NT2/D1 (cell line): ENCODE data around the gene PDILT.
"Not testable (repeated sequence)": the region's sequence is repeated elsewhere in the genome, so short reads cannot be mapped to it uniquely, and the experiment has no call there.

Experiments used
- SUZ12 ChIP-seq: IDR thresholded peaks from 2 replicates; pipeline ENCODE4 v1.6.1; 2011; ENCODE audit not compliant: insufficient read length, insufficient read depth; ENCODE audit errors: extremely low read depth
- YY1 ChIP-seq: IDR thresholded peaks from 2 replicates; pipeline ENCODE4 v1.6.1; 2011; ENCODE audit not compliant: insufficient read length, insufficient read depth
- ZNF274 ChIP-seq: IDR thresholded peaks from 2 replicates; pipeline ENCODE4 v1.6.1; 2011; ENCODE audit warnings: mild to moderate bottlenecking, low read depth, low read length

DNA sequence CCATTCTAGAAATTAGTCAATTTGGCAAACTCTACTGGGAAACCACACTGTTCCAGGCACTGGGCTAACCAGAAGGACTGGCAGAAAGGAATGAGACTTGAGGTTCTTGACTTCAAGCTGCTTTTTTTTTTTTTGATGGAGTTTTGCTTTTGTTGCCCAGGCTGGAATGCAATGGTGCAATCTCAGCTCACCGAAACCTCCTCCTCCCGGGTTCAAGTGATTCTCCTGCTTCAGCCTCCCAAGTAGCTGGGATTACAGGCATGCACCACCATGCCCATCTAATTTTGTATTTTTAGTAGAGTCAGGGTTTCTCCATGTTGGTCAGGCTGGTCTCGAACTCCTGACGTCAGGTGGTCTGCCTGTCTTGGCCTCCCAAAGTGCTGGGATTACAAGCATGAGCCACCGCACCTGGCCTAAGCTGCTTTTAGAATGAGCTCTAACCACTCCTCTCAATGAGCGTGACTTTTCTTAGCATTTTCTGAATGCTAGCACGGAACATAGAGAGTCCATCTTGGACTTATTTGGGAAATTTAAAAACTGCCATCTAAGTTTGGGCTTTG, 91.9 kb downstream of the PDILT start:
- not testable (repeated sequence) for TF ChIP-seq YY1, ZNF274, SUZ12
